ENCODE data around the gene EDRF1. TPM values are rescaled to one million over a fixed set of nuclear protein-coding genes. Genes with fewer than 3 reads are reported as not detected.

Gene EDRF1
- total and polyA plus RNA-seq, 3 donors from 2014 or later = 66.7 to 95.1 (median 93.1) TPM

- Histone ChIP-seq H3K36me3 (ENCODE audit: low read depth, missing control alignments) (no peaks in the 10 kb centered on the region), H3K9me3 (no peaks in the 10 kb centered on the region), H3K27me3 (no peaks in the 10 kb centered on the region), H3K27ac (no peak overlapping the region), H3K4me3 (no peak overlapping the region), H3K4me1 (no peaks in the 10 kb centered on the region)
- no peak for DNase-seq
- WGBS, 2 donors = 97% methylated on average over 7 of the region's 7 CpGs
- TF ChIP-seq CTCF (IDR thresholded peaks at IDR 0.05) = no peak
- no peak for TF ChIP-seq POLR2A (IDR thresholded peaks at IDR 0.05)
- intact Hi-C loops (cut with DNase I; ENCODE audit: low total_unique reads) = no loop called here
These were observed 83.2 kb downstream of the EDRF1 start for GRCh38 chr10:125802739-125803138.

- no peaks in the 10 kb centered on the region for H3K27me3 ChIP-seq
- no peaks in the 10 kb centered on the region for H3K9me3 ChIP-seq
- TF ChIP-seq POLR2A (IDR thresholded peaks at IDR 0.05) (no peak), CTCF (IDR thresholded peaks at IDR 0.05) (no peak)
- DNase-seq = no peak
- WGBS, 2 donors = 90 to 100% methylated on average over 1 of the region's 1 CpG
- no peak overlapping the region for H3K4me3 ChIP-seq
- intact Hi-C loops (cut with DNase I; ENCODE audit: low total_unique reads) = no loop called here
- no peak overlapping the region for H3K27ac ChIP-seq
- no peaks in the 10 kb centered on the region for H3K36me3 ChIP-seq (ENCODE audit: low read depth, missing control alignments)
- no peaks in the 10 kb centered on the region for H3K4me1 ChIP-seq
These were observed 88.5 kb downstream of the EDRF1 start for GRCh38 chr10:125808047-125808446.

GRCh38 chr10:125811251-125811650 is 91.7 kb downstream of the EDRF1 start:
- Histone ChIP-seq H3K27me3 (no peaks in the 10 kb centered on the region), H3K36me3 (ENCODE audit: low read depth, missing control alignments) (no peaks in the 10 kb centered on the region), H3K4me1 (no peaks in the 10 kb centered on the region), H3K4me3 (no peak overlapping the region), H3K27ac (no peak overlapping the region), H3K9me3 (no peaks in the 10 kb centered on the region)
- intact Hi-C loops (cut with DNase I; ENCODE audit: low total_unique reads) = no loop called here
- no peak for DNase-seq
- 31 to 42% methylated on average over 1 of the region's 1 CpG for WGBS, 2 donors
- TF ChIP-seq CTCF (IDR thresholded peaks at IDR 0.05) (no peak), POLR2A (IDR thresholded peaks at IDR 0.05) (no peak)

- no peaks in the 10 kb centered on the region for H3K27me3 ChIP-seq
- no peak overlapping the region for H3K4me3 ChIP-seq
- WGBS, 2 donors = 47 to 65% methylated on average over 1 of the region's 1 CpG
- H3K36me3 ChIP-seq (ENCODE audit: low read depth, missing control alignments) = no peaks in the 10 kb centered on the region
- H3K27ac ChIP-seq = no peak overlapping the region
- DNase-seq = peak; percentile 54
- no peaks in the 10 kb centered on the region for H3K4me1 ChIP-seq
- intact Hi-C loops (cut with DNase I; ENCODE audit: low total_unique reads) = no loop called here
- TF ChIP-seq POLR2A (IDR thresholded peaks at IDR 0.05) (no peak), CTCF (IDR thresholded peaks at IDR 0.05) (no peak)
- H3K9me3 ChIP-seq = no peaks in the 10 kb centered on the region
These were observed 92.7 kb downstream of the EDRF1 start for GRCh38 chr10:125812128-125812750.

Other genes starting within 250 kb of the EDRF1 start
- gene TEX36, start 36.5 kb upstream of the EDRF1 start, total RNA-seq = 10 to 100 TPM; 14.9 to 24.6 TPM
- gene TEX36, start 36.5 kb upstream of the EDRF1 start, polyA plus RNA-seq (ENCODE audit: insufficient read depth, low read depth, low replicate concordance) = 41.5 TPM
- gene MMP21, start 56.1 kb downstream of the EDRF1 start, total RNA-seq = under 1 TPM; 0.31 to 0.43 TPM
- gene MMP21, start 56.1 kb downstream of the EDRF1 start, polyA plus RNA-seq (ENCODE audit: insufficient read depth, low read depth, low replicate concordance) = not detected
- 10 to 100 TPM; 62.5 to 70.3 TPM for gene UROS, start 103.5 kb downstream of the EDRF1 start, total RNA-seq
- gene UROS, start 103.5 kb downstream of the EDRF1 start, polyA plus RNA-seq (ENCODE audit: insufficient read depth, low read depth, low replicate concordance) = 69.2 TPM
- gene BCCIP, start 103.8 kb downstream of the EDRF1 start, total RNA-seq = 10 to 100 TPM; 59.8 to 81.9 TPM
- 63.9 TPM for gene BCCIP, start 103.8 kb downstream of the EDRF1 start, polyA plus RNA-seq (ENCODE audit: insufficient read depth, low read depth, low replicate concordance)
- 10 to 100 TPM; 42.2 to 60.2 TPM for gene DHX32, start 161.6 kb downstream of the EDRF1 start, total RNA-seq
- gene DHX32, start 161.6 kb downstream of the EDRF1 start, polyA plus RNA-seq (ENCODE audit: insufficient read depth, low read depth, low replicate concordance) = 64.0 TPM
- gene FANK1, start 176.9 kb downstream of the EDRF1 start, total RNA-seq = 10 to 100 TPM; 41.1 to 60.9 TPM
- gene FANK1, start 176.9 kb downstream of the EDRF1 start, polyA plus RNA-seq (ENCODE audit: insufficient read depth, low read depth, low replicate concordance) = 143 TPM

Measured in testis (tissue), 3 donors.